ENCODE measurements around the gene PAPOLA.

DNA sequence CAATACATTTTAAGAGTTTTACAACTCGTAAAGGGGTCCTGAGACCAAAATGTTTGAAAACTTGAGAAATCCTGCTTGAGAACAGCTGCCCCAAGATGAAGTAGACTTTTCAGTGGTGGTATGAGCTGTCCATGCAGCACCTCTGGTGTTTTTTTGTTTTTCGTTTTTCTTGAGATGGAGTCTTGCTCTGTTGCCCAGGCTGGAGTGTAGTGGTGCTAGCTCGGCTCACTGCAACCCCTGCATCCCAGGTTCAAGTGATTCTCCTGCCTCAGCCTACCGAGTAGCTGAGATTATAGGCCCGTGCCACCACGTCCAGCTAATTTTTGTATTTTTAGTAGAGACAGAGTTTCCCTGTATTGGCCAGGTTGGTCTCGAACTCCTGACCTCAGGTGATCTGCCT is 5.5 kb downstream of the PAPOLA start:
- TF ChIP-seq CTCF (IDR thresholded peaks at IDR 0.05) (no peak), POLR2A (IDR thresholded peaks at IDR 0.05) (no peak)

All from vagina (tissue), 2 donors.